NCI-H748 treated with DMSO at 0.1 percent for 48 hours (cell line): ENCODE measurements around the gene DNAJC11.
"Not testable (repeated sequence)": the region's sequence is repeated elsewhere in the genome, so short reads cannot be mapped to it uniquely, and the experiment has no call there.

ENCODE experiments used
- DNase-seq: peaks from one replicate; lab custom pipeline; 2025; lab: John Stamatoyannopoulos, UW

DNAJC11 gene

GRCh38 chr1:6701437-6702153, at the start of gene DNAJC11:
TSS of gene DNAJC11 (minus strand) at chr1:6701816. CDS start at chr1:6701800, 16 bp downstream.
- peak; percentile 45 for DNase-seq

DNA sequence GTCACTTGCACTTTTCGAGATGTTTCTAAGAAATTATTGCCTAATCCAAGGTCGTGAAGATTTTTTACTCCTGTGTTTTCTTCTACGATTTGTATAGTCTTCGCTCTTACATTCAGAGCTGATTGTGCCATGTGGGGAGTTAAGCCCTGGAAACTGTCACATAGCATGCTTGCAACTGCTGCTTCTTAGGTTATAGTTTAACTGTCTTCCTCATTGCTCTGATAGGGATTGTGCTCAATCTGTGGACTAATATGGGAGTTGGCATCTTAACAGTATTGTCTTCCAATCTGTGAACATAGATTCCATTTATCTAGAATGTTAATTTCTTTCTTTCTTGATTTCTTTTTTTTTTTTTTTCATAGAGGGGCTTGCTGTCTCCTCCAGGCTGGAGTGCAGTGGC, 48.9 kb upstream of the DNAJC11 start:
- no peak for DNase-seq

DNA sequence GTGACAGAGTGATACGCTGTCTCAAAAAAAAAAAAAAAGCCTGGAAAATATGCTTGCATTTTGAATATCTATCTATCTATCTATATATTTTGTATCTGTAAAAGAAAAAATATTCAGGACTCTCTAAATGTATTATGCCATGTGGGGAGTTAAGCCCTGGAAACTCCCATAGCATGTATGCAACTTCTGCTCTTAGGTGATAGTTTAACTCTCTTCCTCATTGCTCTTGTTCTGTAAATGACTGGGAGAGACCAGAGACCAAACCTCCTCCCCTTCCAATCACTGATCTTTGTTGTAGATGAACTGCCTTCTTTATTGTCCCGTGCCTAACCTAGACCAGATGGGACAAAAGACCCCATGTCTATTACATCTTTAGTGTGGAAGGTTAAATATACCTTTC, 46.1 kb upstream of the DNAJC11 start:
- DNase-seq: no peak

GRCh38 chr1:6745073-6745472, 43.5 kb upstream of the DNAJC11 start:
- no peak for DNase-seq

DNA sequence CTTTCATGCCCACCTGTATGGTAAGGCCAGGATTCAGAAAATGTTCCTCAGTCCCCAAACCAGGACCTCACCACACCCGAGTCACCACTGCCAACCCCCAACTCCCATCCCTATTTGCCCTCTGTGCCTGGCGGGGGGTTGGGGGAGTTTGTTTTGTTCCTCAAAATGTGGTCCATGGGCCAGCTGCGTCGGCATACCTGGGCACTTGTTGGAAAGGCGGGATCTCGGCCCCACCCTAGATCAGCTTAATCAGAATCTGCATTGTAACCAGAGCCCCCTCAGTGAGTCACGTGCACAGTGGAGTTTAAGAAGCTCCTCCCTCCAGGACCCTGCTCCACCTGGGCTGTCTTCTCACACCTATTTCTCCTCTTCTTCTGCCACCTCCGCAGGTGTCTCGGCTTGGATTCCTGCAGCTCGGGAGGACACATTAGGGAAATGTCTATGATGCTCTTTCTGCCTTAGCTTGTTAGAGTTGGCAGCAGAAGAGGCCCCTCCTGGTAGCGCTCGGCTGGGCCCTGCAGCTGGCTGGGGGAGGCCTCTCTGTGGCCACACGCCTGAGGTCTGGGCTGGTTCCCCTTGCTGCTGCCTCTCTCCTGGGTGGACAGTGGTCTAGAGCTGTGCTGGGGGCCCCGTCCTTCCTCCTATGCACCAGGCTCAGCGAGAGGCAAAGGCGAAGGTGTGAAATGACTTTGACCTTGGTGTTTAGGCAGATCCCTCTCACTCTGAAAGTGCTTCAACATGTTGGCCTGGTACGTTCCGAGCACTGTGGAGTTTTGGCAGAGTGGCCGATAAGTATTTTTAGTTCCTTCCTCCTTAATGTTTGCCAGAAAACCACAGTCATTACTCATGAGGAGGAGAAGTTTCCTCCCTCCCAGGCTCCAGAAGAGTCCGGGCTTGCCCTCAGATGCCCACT, 41.8 kb upstream of the DNAJC11 start:
- DNase-seq: no peak

GRCh38 chr1:6742676-6743188, 41.1 kb upstream of the DNAJC11 start:
- DNase-seq: not testable (repeated sequence)

- no peak for DNase-seq
These were observed 37.5 kb upstream of the DNAJC11 start for GRCh38 chr1:6738987-6739676.

DNA sequence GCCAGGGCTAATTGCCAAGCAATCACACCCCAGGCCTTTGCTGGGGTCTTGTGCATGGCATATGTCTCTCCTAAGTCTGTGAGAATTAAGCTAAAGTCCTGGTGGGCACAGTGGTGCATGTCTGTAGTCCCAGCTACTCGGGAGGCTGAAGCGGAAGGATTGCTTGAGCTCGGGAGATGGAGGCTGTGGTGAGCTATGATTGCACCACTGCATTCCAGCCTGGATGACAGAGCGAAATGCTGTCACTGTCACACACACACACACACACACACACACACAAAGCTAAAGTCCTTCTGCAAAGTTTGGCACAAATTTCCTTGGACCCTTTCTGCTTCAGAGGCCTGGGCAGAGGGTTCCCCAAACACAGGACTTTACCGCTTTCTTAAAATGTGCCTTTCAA, 31.3 kb upstream of the DNAJC11 start:
- no peak for DNase-seq

- no peak for DNase-seq
These were observed 30.3 kb upstream of the DNAJC11 start for GRCh38 chr1:6731905-6732304.

GRCh38 chr1:6730880-6731279, 29.3 kb upstream of the DNAJC11 start:
- no peak for DNase-seq

- no peak for DNase-seq
These were observed 28.9 kb upstream of the DNAJC11 start for GRCh38 chr1:6730473-6730872.

DNA sequence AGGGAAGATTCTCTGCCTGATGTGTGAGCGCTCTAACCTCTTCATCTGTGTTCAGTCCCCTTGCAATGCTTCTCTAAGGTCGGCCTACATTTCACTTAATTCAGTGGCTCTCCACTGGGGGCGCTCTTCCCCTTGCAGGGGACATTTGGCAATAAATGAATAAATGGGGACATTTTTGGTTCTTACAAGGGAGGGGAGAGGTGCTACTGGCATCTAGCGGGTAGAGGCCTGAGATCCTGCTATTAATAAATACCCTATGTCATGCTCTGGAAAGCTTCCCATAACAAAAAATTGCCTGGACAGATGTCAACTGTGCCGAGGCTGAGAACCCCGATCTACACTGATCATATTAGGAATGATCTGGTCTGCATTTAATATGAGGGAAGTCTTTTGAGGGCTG, 25.9 kb upstream of the DNAJC11 start:
- peak; percentile 4 for DNase-seq

DNA sequence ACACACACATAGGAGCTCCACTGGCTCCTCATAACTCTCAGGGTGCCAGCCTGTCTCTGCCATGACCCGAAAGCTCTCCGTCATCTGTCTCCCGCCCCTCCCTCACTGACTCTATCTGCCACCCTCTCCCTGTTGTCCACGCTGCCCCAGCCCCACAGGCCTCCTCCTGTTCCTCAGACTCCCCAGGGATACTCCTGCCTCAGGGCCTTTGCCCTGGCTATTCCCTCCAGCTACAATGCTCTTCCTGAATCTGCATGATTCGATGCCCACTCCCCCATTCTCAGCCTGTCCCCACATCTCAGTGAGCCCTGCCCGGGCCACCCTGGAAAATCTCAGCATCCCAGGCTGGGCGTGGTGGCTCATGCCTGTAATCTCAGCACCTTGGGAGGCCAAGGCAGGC, 24.6 kb upstream of the DNAJC11 start:
- no peak for DNase-seq

- no peak for DNase-seq
These were observed 23.0 kb upstream of the DNAJC11 start for GRCh38 chr1:6724517-6725141.

- no peak for DNase-seq
These were observed 22.2 kb upstream of the DNAJC11 start for GRCh38 chr1:6723621-6724428.

DNA sequence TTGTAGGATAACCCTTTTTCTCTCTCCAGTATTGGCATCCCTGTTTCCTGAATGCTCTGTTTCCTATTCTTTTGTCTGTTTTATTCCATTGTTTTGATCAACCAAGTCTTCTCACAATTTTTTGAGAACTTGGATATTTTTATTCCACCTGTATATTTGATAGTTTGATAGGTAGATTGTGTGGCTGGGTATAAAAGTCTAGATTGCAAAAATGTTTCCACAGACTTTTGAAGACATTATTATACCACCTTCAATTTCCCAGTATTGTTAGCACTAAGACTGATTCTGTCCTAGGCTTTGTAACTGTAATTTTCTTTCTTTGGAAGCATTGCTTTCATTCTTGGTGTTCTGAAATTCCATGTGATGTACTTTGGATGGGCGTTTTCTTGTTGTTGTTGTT, 9.6 kb upstream of the DNAJC11 start:
- DNase-seq: no peak

DNA sequence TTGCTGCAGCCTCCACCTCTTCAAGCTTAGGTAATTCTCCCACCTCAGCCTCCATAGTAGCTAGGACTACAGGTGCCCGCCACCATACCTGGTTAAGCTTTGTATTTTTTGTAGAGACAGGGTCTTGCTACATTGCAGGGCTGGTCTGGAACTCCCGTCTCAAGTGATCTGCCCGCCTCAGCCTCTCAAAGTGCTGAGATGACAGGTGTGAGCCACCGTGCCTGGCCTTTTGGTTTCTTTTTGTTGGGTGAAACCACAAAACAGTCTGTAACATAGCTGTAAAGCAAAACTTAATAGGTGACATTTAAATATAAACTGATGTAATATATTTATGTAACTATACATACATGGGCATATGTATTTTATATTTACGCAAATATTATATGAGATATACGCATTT, 3.1 kb upstream of the DNAJC11 start:
- DNase-seq: no peak

DNA sequence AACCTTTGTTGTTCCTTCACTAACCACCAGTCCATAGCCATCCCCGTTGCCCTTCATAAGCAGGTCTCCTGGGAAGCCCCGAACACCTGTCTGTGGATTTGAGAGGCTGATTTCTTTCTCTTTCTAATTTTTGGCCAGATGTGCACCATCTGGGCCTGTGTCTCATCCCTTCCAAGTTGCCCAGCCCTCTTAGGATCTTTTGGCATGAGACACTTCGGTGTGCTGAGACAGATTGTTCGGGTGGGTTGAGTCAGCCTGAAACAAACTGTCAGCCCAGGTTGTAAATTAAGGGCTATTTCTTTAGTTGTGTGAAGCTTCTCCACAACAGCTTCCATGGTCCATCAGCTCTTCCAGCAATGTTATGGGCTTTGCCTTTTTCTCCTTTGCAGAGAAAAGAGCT, 1.4 kb upstream of the DNAJC11 start:
- no peak for DNase-seq

GRCh38 chr1:6700853-6701436, 671 bp downstream of the DNAJC11 start:
- no peak for DNase-seq

DNA sequence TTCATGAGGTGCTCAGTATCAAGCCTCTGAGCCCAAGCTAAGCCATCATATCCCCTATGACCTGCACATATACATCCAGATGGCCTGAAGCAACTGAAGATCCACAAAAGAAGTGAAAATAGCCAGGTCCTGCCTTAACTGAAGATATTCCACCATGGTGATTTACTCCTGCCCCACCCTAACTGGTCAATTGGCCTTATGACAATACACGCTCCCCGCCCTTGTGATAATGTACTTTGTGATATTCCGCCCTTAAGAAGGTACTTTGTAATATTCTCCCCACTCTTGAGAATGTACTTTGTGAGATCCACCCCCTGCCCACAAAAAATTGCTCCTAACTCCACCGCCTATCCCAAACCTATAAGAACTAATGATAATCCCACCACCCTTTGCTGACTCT, 1.7 kb downstream of the DNAJC11 start:
- DNase-seq: not testable (repeated sequence)

- DNase-seq: no peak
These were observed 5.7 kb downstream of the DNAJC11 start for GRCh38 chr1:6695868-6696267.
